Measurements from ENCODE around the gene RIPOR3.

DNA sequence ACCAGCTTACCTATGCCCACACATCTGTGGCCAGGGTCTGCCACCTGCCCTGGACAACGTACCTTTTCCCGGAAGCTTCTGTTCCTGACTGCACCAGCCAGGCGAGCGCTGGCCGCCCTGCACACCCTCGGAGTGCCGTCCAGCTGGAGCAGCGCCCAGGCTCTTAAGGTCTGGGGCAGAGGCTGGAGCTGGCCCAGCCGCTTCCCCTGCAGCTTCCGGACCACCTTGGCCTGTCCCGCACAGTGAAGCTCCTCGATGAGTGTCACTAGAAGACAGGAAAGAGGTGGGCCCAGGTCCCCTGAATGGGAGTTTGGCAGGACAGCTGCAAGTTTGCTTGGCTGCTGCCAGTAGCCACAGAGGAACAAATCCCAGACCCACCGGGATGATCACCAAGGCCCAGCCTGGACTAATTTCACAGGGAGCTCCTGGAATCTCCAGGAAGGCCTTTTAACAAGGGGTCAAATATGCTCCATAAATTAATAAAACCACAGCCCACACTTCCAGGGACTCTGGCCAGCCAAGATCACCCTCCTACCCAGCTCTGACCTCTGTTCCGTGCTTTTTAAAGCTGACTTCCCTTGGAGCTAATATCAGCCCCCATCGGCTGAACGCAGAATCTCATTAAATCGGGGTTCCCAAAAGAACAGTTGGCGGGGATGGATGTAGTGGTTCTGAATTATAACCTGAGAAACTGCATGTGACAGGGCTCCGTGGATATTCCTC, 98.9 kb downstream of the RIPOR3 start:
- TF ChIP-seq CTCF (IDR thresholded peaks at IDR 0.05; ENCODE audit: low read depth, low read length) (no peak), EZH2phosphoT487 (IDR thresholded peaks at IDR 0.05; ENCODE audit: low read depth) (no peak)

Data from OCI-LY3 (cell line).